Peyer's patch (tissue), 4 donors: Measurements from ENCODE around the gene ZNF500. TPM values are rescaled to one million over a fixed set of nuclear protein-coding genes. Genes with fewer than 3 reads are reported as not detected.
"Not testable (repeated sequence)": the region's sequence is repeated elsewhere in the genome, so short reads cannot be mapped to it uniquely, and the experiment has no call there.

ENCODE experiments used
- DNase-seq, 3 donors: peaks; one replicate each; pipeline ENCODE4 v3.0.0-alpha.2; 2017 to 2019
- H3K27ac ChIP-seq, 4 donors: fragments of 200-600 bp; sonication (generic); one replicate each; pipeline ENCODE4 v1.5.1; 2016 to 2019
- H3K27me3 ChIP-seq, 2 donors: fragments of 200-600 bp; sonication (generic); one replicate each; pipeline ENCODE4 v1.5.1; 2019
- H3K36me3 ChIP-seq, 3 donors: fragments of 200-600 bp; sonication (generic); one replicate each; pipeline ENCODE4 v1.5.1; 2016 to 2019
- H3K4me1 ChIP-seq, 4 donors: fragments of 200-600 bp; sonication (generic); one replicate each; pipeline ENCODE4 v1.5.1; 2016 to 2019
- H3K4me3 ChIP-seq, 4 donors: fragments of 200-600 bp; sonication (generic); 1 replicate in 3 of 4; 2 replicates in 1 of 4; pipeline ENCODE4 v1.5.1; 2016 to 2019; ENCODE audit warnings: mild to moderate bottlenecking in 1 of 4
- H3K9me3 ChIP-seq, 4 donors: fragments of 200-600 bp; sonication (generic); one replicate each; pipeline ENCODE4 v1.5.1; 2016 to 2019; ENCODE audit warnings: mild to moderate bottlenecking in 1 of 4
- POLR2A ChIP-seq, 2 donors: fragments of 450-650 bp; IDR thresholded peaks; one replicate each; pipeline ENCODE4 v1.5.1; 2017; ENCODE audit warnings: antibody characterized with exemption in 2 of 2, mild to moderate bottlenecking in 2 of 2, moderate library complexity in 2 of 2
- total RNA-seq, 4 donors: library from RNA; depleted of rRNA; stranded (reverse); fragments of >200 nt; gene quantifications; one replicate each; pipeline ENCODE4 v1.1.0, GENCODE V29; 2016
- TF ChIP-seq, protein P1 (sequence below), 6 experiments: fragments of 450-650 bp in 4 of 6; fragments of 200-600 bp in 2 of 6; sonication (generic) in 1 of 6; IDR thresholded peaks; one replicate each; pipeline ENCODE4 v1.5.1; 2017 to 2019; ENCODE audit warnings: antibody characterized with exemption in 6 of 6, mild to moderate bottlenecking in 3 of 6, moderate library complexity in 1 of 6

The ZNF500 gene
- total RNA-seq, 4 donors from 2014 or later, result 4.1 to 24.8 (median 14.5) TPM

DNA sequence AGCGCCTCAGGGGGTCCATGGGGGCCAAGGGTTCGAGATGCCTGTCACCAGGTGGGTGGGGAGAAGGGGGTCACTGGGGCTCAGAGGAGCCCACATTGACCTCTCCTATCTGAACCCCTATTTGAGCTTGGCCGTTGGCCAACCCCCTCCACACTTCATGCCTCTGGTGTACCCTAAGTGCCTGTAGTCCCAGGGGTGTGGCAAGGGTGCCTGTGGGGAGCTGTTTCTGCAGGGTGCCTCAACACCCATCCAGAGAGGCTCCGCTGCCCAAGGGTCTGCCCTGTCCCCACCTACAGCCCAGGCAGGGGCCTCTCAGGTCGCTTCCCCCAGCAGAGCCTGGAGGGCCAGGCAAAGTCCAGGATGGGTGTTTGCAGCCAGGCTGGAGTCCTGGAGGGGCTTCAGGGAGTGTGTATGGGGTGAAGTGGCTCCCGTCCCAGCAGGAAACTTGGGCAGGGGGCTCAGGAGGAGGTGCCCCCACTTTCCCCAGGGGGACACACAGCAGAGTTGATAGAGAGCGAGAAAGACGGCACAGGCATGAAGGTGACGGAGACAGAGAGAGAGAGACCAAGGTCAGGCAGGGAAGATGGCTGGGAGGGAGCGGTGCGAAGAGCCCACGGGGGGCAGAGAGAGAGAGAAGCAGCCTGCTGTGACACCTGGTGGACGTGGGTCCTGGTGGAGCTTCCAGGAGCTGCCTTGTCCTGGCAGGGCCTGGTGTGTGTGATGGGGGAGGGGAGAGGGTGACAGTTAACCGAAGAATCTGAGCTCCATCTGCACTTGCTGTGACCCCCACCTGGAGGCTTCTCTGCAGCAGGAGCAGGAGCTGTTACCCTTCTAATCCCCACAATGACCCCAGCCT lies 20.9 kb upstream of the ZNF500 start, which contains the start of gene SEPTIN12:
Gene SEPTIN12, minus strand, starts transcription at position 719 of the 856 bp plus-strand sequence. Its CDS starts 700 bp downstream, at position 19.
- no peak within 1 kb of the TSS for H3K4me3 ChIP-seq
- no peaks in the 10 kb centered on the region for H3K9me3 ChIP-seq
- TF ChIP-seq, protein P1, sequence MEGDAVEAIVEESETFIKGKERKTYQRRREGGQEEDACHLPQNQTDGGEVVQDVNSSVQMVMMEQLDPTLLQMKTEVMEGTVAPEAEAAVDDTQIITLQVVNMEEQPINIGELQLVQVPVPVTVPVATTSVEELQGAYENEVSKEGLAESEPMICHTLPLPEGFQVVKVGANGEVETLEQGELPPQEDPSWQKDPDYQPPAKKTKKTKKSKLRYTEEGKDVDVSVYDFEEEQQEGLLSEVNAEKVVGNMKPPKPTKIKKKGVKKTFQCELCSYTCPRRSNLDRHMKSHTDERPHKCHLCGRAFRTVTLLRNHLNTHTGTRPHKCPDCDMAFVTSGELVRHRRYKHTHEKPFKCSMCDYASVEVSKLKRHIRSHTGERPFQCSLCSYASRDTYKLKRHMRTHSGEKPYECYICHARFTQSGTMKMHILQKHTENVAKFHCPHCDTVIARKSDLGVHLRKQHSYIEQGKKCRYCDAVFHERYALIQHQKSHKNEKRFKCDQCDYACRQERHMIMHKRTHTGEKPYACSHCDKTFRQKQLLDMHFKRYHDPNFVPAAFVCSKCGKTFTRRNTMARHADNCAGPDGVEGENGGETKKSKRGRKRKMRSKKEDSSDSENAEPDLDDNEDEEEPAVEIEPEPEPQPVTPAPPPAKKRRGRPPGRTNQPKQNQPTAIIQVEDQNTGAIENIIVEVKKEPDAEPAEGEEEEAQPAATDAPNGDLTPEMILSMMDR (IDR thresholded peaks at IDR 0.05), result no peak
- TF ChIP-seq POLR2A (IDR thresholded peaks at IDR 0.05), result no peak
- no peak within 1 kb of the TSS for H3K27ac ChIP-seq
- DNase-seq, result no peak
- no peaks in the 10 kb centered on the region for H3K36me3 ChIP-seq
- H3K4me1 ChIP-seq, result no peaks in the 10 kb centered on the region
- H3K27me3 ChIP-seq, result no peaks in the 10 kb centered on the region

DNA sequence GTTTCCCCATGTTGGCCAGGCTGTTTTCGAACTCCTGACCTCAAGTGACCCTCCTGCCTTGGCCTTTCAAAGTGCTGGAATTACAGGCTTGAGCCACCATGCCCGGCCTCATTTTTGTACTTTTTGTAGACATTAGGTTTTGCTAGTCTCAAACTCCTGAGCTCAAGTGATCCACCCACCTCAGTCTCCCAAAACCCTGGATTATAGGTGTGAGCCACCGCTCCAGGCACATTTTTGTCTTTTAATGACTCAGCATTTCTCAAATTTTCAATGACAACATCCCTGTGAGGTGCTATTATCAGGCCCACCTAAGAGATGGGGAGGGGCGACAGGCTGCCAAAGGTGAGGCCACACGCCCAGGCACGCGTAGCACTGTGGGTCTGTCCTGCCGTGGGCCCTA lies 20.1 kb upstream of the ZNF500 start:
- no peaks in the 10 kb centered on the region for H3K4me1 ChIP-seq
- no peak overlapping the region for H3K4me3 ChIP-seq
- no peaks in the 10 kb centered on the region for H3K9me3 ChIP-seq
- H3K27ac ChIP-seq, result no peak overlapping the region
- H3K36me3 ChIP-seq, result no peaks in the 10 kb centered on the region
- no peaks in the 10 kb centered on the region for H3K27me3 ChIP-seq
- no peak for DNase-seq
- TF ChIP-seq, protein P1 (IDR thresholded peaks at IDR 0.05), result no peak
- no peak for TF ChIP-seq POLR2A (IDR thresholded peaks at IDR 0.05)

DNA sequence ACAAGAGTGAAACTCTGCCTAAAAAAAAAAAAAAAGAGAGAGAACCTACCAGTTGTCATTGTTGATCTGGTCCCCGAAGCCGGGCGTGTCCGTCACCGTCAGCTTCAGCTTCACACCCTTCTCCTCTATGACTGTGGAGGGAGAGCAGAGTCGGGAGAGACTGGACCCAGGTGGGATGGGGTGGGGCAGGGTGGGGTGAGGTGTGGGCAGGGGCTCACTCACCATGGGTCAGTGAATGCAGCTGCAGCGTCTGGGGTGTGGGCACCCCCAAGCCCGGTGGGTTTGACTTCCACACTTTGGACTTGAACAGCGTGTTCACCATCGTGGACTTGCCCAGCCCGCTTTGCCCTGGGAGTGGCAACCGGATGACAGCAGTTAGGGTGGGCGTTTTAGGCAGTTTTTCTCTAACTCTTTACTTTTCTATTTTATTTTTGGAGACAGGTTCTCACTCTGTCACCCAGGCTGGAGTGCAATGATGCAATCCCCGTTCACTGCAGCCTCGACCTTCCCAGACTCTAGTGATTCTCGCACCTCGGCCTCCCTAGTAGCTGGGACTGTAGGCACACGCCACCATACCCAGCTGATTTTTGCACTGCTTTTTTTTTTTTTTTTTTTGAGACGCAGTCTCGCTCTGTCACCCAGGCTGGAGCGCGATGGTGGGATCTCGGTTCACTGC lies 18.9 kb upstream of the ZNF500 start:
- Histone ChIP-seq H3K4me3 (no peak overlapping the region), H3K4me1 (no peaks in the 10 kb centered on the region), H3K27ac (no peak overlapping the region), H3K27me3 (no peaks in the 10 kb centered on the region), H3K36me3 (no peaks in the 10 kb centered on the region), H3K9me3 (no peaks in the 10 kb centered on the region)
- TF ChIP-seq, protein P1 (IDR thresholded peaks at IDR 0.05), result no peak
- TF ChIP-seq POLR2A (IDR thresholded peaks at IDR 0.05), result no peak
- no peak for DNase-seq

GRCh38 chr16:4784444-4784987 lies 17.6 kb upstream of the ZNF500 start:
- H3K36me3 ChIP-seq, DNase-seq, H3K27ac ChIP-seq, H3K4me1 ChIP-seq, H3K27me3 ChIP-seq, H3K4me3 ChIP-seq, H3K9me3 ChIP-seq: not testable (repeated sequence)

DNA sequence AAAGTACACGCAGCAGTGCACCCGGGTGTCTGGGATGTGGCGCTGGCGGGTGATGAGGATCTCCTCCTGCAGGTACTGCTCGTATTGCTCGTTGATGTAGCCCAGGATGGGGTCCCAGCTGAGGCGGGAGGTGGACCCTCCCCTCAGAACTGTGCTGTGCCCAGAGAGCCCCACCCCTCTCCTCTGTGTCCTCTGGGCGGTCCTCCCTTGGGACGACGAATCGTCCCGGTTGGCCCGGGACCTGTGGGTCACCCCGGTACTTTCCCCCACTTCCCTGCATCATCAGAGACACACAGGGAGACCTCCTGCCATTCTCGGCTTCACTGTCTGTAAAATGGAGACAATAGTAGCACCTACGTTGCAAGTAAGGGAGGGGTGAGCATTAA lies 17.0 kb upstream of the ZNF500 start:
- Histone ChIP-seq H3K27ac (no peak overlapping the region), H3K27me3 (no peaks in the 10 kb centered on the region), H3K4me1 (no peaks in the 10 kb centered on the region), H3K9me3 (no peaks in the 10 kb centered on the region), H3K36me3 (no peaks in the 10 kb centered on the region), H3K4me3 (no peak overlapping the region)
- TF ChIP-seq, protein P1 (IDR thresholded peaks at IDR 0.05), result no peak
- TF ChIP-seq POLR2A (IDR thresholded peaks at IDR 0.05), result no peak
- DNase-seq, result no peak
